ENCODE results near the gene TBC1D4. TPM values are rescaled to one million over a fixed set of nuclear protein-coding genes. Genes with fewer than 3 reads are reported as not detected.

TBC1D4 gene
- total and polyA plus RNA-seq, 10 donors, result 10.1 to 67.0 (median 21.6) TPM

GRCh38 chr13:75263741-75264407 lies 218.1 kb downstream of the TBC1D4 start:
- no peaks in the 10 kb centered on the region for H3K36me3 ChIP-seq
- H3K27ac ChIP-seq, result no peak overlapping the region
- no peaks in the 10 kb centered on the region for H3K4me1 ChIP-seq
- H3K9me3 ChIP-seq, result no peaks in the 10 kb centered on the region
- H3K4me3 ChIP-seq, result no peak overlapping the region
- H3K27me3 ChIP-seq (replicated peaks in 1 of 7), result no peaks in the 10 kb centered on the region
- DNase-seq, result no peak
- intact Hi-C loops (cut with DNase I; ENCODE audit: low total_unique reads), result no loop called here
- TF ChIP-seq, protein P1, sequence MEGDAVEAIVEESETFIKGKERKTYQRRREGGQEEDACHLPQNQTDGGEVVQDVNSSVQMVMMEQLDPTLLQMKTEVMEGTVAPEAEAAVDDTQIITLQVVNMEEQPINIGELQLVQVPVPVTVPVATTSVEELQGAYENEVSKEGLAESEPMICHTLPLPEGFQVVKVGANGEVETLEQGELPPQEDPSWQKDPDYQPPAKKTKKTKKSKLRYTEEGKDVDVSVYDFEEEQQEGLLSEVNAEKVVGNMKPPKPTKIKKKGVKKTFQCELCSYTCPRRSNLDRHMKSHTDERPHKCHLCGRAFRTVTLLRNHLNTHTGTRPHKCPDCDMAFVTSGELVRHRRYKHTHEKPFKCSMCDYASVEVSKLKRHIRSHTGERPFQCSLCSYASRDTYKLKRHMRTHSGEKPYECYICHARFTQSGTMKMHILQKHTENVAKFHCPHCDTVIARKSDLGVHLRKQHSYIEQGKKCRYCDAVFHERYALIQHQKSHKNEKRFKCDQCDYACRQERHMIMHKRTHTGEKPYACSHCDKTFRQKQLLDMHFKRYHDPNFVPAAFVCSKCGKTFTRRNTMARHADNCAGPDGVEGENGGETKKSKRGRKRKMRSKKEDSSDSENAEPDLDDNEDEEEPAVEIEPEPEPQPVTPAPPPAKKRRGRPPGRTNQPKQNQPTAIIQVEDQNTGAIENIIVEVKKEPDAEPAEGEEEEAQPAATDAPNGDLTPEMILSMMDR (IDR thresholded peaks at IDR 0.05 in 8 of 11, conservative IDR thresholded peaks at IDR 0.05 in 3 of 11), result no peak
- TF ChIP-seq POLR2A (IDR thresholded peaks at IDR 0.05), result no peak
- 2 to 88% (median 77%) methylated on average over 1 of the region's 1 CpG for WGBS, 5 donors

- intact Hi-C loops (cut with DNase I; ENCODE audit: low total_unique reads), result no loop called here
- H3K4me3 ChIP-seq, result no peak overlapping the region
- WGBS, 5 donors, result 75 to 89% (median 79%) methylated on average over 3 of the region's 3 CpGs
- no peaks in the 10 kb centered on the region for H3K36me3 ChIP-seq
- no peaks in the 10 kb centered on the region for H3K9me3 ChIP-seq
- H3K27ac ChIP-seq, result no peak overlapping the region
- H3K4me1 ChIP-seq, result no peaks in the 10 kb centered on the region
- no peak for DNase-seq
- H3K27me3 ChIP-seq (replicated peaks in 1 of 7), result no peaks in the 10 kb centered on the region
- TF ChIP-seq, protein P1 (IDR thresholded peaks at IDR 0.05 in 8 of 11, conservative IDR thresholded peaks at IDR 0.05 in 3 of 11), result peak in 7 of 11 experiments; percentile 16 to 50 (median 39)
- no peak for TF ChIP-seq POLR2AphosphoS5 (IDR thresholded peaks at IDR 0.05)
Observed at GRCh38 chr13:75258159-75258782, 223.7 kb downstream of the TBC1D4 start.

GRCh38 chr13:75256922-75257321 lies 225.0 kb downstream of the TBC1D4 start:
- H3K4me1 ChIP-seq, result no peaks in the 10 kb centered on the region
- intact Hi-C loops (cut with DNase I; ENCODE audit: low total_unique reads), result no loop called here
- no peak overlapping the region for H3K27ac ChIP-seq
- H3K4me3 ChIP-seq, result no peak overlapping the region
- H3K27me3 ChIP-seq (replicated peaks in 1 of 7), result no peaks in the 10 kb centered on the region
- no peak for DNase-seq
- H3K36me3 ChIP-seq, result no peaks in the 10 kb centered on the region
- WGBS, 5 donors, result 69 to 92% (median 82%) methylated on average over 3 of the region's 3 CpGs
- TF ChIP-seq POLR2A (IDR thresholded peaks at IDR 0.05), result no peak
- TF ChIP-seq, protein P1 (IDR thresholded peaks at IDR 0.05 in 8 of 11, conservative IDR thresholded peaks at IDR 0.05 in 3 of 11), result no peak
- no peak for TF ChIP-seq POLR2AphosphoS5 (IDR thresholded peaks at IDR 0.05)
- no peaks in the 10 kb centered on the region for H3K9me3 ChIP-seq

DNA sequence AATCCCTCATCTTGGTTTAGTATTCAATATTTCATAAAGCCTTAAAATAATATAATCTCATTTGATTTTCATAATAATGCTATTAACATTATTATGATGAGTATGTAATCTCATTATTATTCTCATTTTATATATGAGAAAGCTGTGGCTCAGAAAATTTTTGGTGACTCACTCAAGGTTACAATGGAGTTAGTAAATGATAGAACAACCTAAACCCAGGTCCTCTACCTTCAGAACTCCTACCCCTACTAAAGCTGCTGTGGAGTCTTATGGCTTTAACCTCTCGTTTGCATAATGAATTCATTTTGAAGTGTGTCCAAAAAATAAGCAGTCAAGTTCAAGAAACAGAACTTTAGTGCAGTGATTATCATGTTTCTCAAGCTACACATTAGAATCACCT lies 226.3 kb downstream of the TBC1D4 start:
- no peaks in the 10 kb centered on the region for H3K9me3 ChIP-seq
- H3K27me3 ChIP-seq (replicated peaks in 1 of 7), result no peaks in the 10 kb centered on the region
- TF ChIP-seq, protein P1 (IDR thresholded peaks at IDR 0.05 in 8 of 11, conservative IDR thresholded peaks at IDR 0.05 in 3 of 11), result no peak
- TF ChIP-seq POLR2AphosphoS5 (IDR thresholded peaks at IDR 0.05) (no peak), POLR2A (IDR thresholded peaks at IDR 0.05) (no peak)
- H3K27ac ChIP-seq, result no peak overlapping the region
- H3K36me3 ChIP-seq, result no peaks in the 10 kb centered on the region
- WGBS, 5 donors, result 45 to 62% (median 55%) methylated on average over 1 of the region's 1 CpG
- DNase-seq, result no peak
- H3K4me3 ChIP-seq, result no peak overlapping the region
- no peaks in the 10 kb centered on the region for H3K4me1 ChIP-seq
- intact Hi-C loops (cut with DNase I; ENCODE audit: low total_unique reads), result no loop called here
